Muscle of leg (tissue), 11 donors: ENCODE results near the gene RPS28. TPM values are rescaled to one million over a fixed set of nuclear protein-coding genes. Genes with fewer than 3 reads are reported as not detected.

ENCODE experiments used
- DNase-seq: peaks from one replicate; pipeline ENCODE4 v3.0.0; 2013
- H3K27ac ChIP-seq: one replicate; pipeline ENCODE4 v1.5.1; 2013; ENCODE audit warnings: mild to moderate bottlenecking, low read length, control low read depth
- H3K27me3 ChIP-seq: one replicate; pipeline ENCODE4 v1.6.1; 2013; ENCODE audit warnings: low read length; ENCODE audit not compliant: control insufficient read depth, insufficient read depth
- H3K36me3 ChIP-seq: one replicate; pipeline ENCODE4 v1.6.1; 2013; ENCODE audit warnings: low read length; ENCODE audit not compliant: control insufficient read depth, insufficient read depth
- H3K4me1 ChIP-seq: one replicate; pipeline ENCODE4 v1.6.1; 2013; ENCODE audit warnings: low read length; ENCODE audit not compliant: control insufficient read depth, insufficient read depth
- H3K4me3 ChIP-seq: one replicate; pipeline ENCODE4 v1.5.1; 2013; ENCODE audit warnings: low read length, control low read depth
- H3K9me3 ChIP-seq: replicated peaks from 2 replicates; pipeline ENCODE4 v1.6.1; 2013; ENCODE audit warnings: low read depth, low read length; ENCODE audit not compliant: control insufficient read depth
- whole genome bisulfite sequencing: methylation state at CpG from one replicate; pipeline ENCODE4 v1.1.5; 2013; ENCODE audit warnings: missing lambda C conversion rate; ENCODE audit not compliant: insufficient coverage; 5-methylcytosine and 5-hydroxymethylcytosine counted together
- polyA plus RNA-seq, 8 donors: library from polyadenylated mRNA; unstranded; fragments of 120-200 nt; gene quantifications; one replicate each; pipeline versions ENCODE4 v1.2.1 to v1.2.3, GENCODE V29; 2013; ENCODE audit warnings: inconsistent platforms in 1 of 8, low replicate concordance in 1 of 8; ENCODE audit not compliant: insufficient read length in 8 of 8, insufficient read depth in 1 of 8
- total RNA-seq: library from RNA; stranded (reverse); fragments of 120-200 nt; gene quantifications from one replicate; pipeline ENCODE4 v1.2.4, GENCODE V29; 2013

The RPS28 gene
- total and polyA plus RNA-seq, 9 donors, result 640 to 1,487 (median 712) TPM

- WGBS, result 80% methylated on average over 3 of the region's 8 CpGs
- no peak for DNase-seq
- Histone ChIP-seq H3K4me1 (peaks cover 16% of the 10 kb centered on the region), H3K36me3 (no peaks in the 10 kb centered on the region), H3K4me3 (no peak overlapping the region), H3K9me3 (peaks cover 4% of the 10 kb centered on the region), H3K27me3 (peaks cover 52% of the 10 kb centered on the region), H3K27ac (no peak overlapping the region)
These were observed 10.1 kb downstream of the RPS28 start for GRCh38 chr19:8331263-8331845.

- Histone ChIP-seq H3K9me3 (no peaks in the 10 kb centered on the region), H3K4me1 (peaks cover 16% of the 10 kb centered on the region), H3K27ac (no peak overlapping the region), H3K27me3 (peaks cover 64% of the 10 kb centered on the region), H3K36me3 (no peaks in the 10 kb centered on the region), H3K4me3 (no peak overlapping the region)
- DNase-seq, result no peak
- WGBS, result 21% methylated on average over 52 of the region's 52 CpGs
These were observed 11.9 kb downstream of the RPS28 start for GRCh38 chr19:8332976-8333766.

GRCh38 chr19:8333767-8334457 is 12.6 kb downstream of the RPS28 start:
- peaks cover 68% of the 10 kb centered on the region for H3K27me3 ChIP-seq
- peaks cover 16% of the 10 kb centered on the region for H3K4me1 ChIP-seq
- no peaks in the 10 kb centered on the region for H3K36me3 ChIP-seq
- H3K27ac ChIP-seq, result peak overlapping the region; percentile 13
- WGBS, result 16% methylated on average over 32 of the region's 48 CpGs
- no peaks in the 10 kb centered on the region for H3K9me3 ChIP-seq
- DNase-seq, result no peak
- no peak overlapping the region for H3K4me3 ChIP-seq

- peak; percentile 85 for DNase-seq
- peaks cover 16% of the 10 kb centered on the region for H3K4me1 ChIP-seq
- peaks cover 75% of the 10 kb centered on the region for H3K27me3 ChIP-seq
- H3K36me3 ChIP-seq, result no peaks in the 10 kb centered on the region
- WGBS, result 7% methylated on average over 117 of the region's 117 CpGs
- peak overlapping the region; percentile 13 for H3K27ac ChIP-seq
- no peak overlapping the region for H3K4me3 ChIP-seq
- no peaks in the 10 kb centered on the region for H3K9me3 ChIP-seq
These were observed 13.4 kb downstream of the RPS28 start for GRCh38 chr19:8334458-8335342.

GRCh38 chr19:8335343-8336071 is 14.2 kb downstream of the RPS28 start:
- H3K27me3 ChIP-seq, result peaks cover 80% of the 10 kb centered on the region
- no peak for DNase-seq
- 4% methylated on average over 76 of the region's 79 CpGs for WGBS
- H3K4me3 ChIP-seq, result no peak overlapping the region
- H3K27ac ChIP-seq, result no peak overlapping the region
- H3K36me3 ChIP-seq, result no peaks in the 10 kb centered on the region
- no peaks in the 10 kb centered on the region for H3K9me3 ChIP-seq
- H3K4me1 ChIP-seq, result peaks cover 19% of the 10 kb centered on the region

- DNase-seq, result no peak
- H3K9me3 ChIP-seq, result no peaks in the 10 kb centered on the region
- H3K27ac ChIP-seq, result no peak overlapping the region
- no peak overlapping the region for H3K4me3 ChIP-seq
- H3K4me1 ChIP-seq, result peaks cover 24% of the 10 kb centered on the region
- WGBS, result 32% methylated on average over 20 of the region's 27 CpGs
- H3K27me3 ChIP-seq, result peaks cover 81% of the 10 kb centered on the region
- H3K36me3 ChIP-seq, result no peaks in the 10 kb centered on the region
These were observed 14.8 kb downstream of the RPS28 start for GRCh38 chr19:8336072-8336569.

GRCh38 chr19:8336660-8337059 is 15.4 kb downstream of the RPS28 start:
- H3K36me3 ChIP-seq, result no peaks in the 10 kb centered on the region
- WGBS, result 63% methylated on average over 6 of the region's 8 CpGs
- no peak for DNase-seq
- H3K9me3 ChIP-seq, result no peaks in the 10 kb centered on the region
- H3K4me1 ChIP-seq, result peaks cover 24% of the 10 kb centered on the region
- H3K27me3 ChIP-seq, result peaks cover 80% of the 10 kb centered on the region
- H3K27ac ChIP-seq, result no peak overlapping the region
- H3K4me3 ChIP-seq, result no peak overlapping the region

GRCh38 chr19:8337728-8338127 is 16.4 kb downstream of the RPS28 start:
- Histone ChIP-seq H3K4me3 (no peak overlapping the region), H3K36me3 (no peaks in the 10 kb centered on the region), H3K27ac (no peak overlapping the region), H3K4me1 (peaks cover 26% of the 10 kb centered on the region), H3K9me3 (no peaks in the 10 kb centered on the region), H3K27me3 (peaks cover 81% of the 10 kb centered on the region)
- DNase-seq, result no peak
- 75% methylated on average over 2 of the region's 7 CpGs for WGBS

- 60% methylated on average over 1 of the region's 6 CpGs for WGBS
- DNase-seq, result no peak
- Histone ChIP-seq H3K4me1 (peaks cover 25% of the 10 kb centered on the region), H3K36me3 (no peaks in the 10 kb centered on the region), H3K4me3 (no peak overlapping the region), H3K27ac (no peak overlapping the region), H3K27me3 (peaks cover 82% of the 10 kb centered on the region), H3K9me3 (no peaks in the 10 kb centered on the region)
These were observed 17.5 kb downstream of the RPS28 start for GRCh38 chr19:8338835-8339234.
